ENCODE results near the gene CCDC18.

Gene CCDC18

DNA sequence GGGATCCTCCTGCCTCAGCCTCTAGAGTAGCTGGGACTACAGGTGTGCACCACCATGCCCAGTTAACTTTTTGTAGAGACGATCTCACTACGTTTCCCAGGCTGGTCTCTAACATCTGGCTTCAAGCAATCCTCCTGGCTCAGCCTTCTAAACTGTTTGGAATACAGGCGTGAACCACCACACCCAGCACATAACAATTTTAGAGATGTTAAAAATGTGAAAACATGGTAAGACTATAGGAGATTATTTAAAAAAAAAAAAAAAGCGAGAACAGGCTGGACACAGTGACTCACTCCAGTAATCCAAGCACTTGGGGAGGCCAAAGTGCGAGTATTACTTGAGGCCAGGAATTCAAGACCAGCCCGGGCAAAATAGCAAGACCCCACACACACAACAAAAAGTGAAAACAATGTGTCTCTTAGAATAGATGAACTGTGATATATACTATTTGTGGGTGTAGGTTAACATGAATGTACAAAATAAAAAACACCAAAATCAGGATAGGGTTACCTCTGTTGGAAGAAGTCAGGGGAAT, 19.6 kb downstream of the CCDC18 start:
- TF ChIP-seq GATA3 (IDR thresholded peaks at IDR 0.05; ENCODE audit: low read depth, low read length): no peak
- no peak for TF ChIP-seq GATA2 (IDR thresholded peaks at IDR 0.05; ENCODE audit: low read depth, low read length)

DNA sequence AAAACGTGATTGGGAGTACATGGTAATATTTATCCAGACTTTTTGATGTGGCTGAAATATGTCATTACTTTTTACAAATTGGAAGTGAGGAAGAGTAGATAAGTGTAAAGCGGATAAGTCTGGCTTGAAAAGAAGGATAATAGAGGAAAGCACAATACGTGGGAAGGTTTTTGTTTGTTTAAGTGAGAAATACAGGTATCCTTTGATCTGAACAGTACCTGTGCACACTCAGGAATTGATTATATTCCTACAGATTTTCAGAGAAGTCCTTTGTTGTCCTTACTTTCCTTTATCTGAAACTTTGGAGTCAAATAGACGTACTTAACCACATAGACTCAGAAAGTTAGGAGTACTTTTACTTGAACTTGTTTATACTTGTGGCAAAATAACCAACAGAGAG, 20.2 kb downstream of the CCDC18 start:
- TF ChIP-seq GATA2 (IDR thresholded peaks at IDR 0.05; ENCODE audit: low read depth, low read length) (no peak), GATA3 (IDR thresholded peaks at IDR 0.05; ENCODE audit: low read depth, low read length) (no peak)

DNA sequence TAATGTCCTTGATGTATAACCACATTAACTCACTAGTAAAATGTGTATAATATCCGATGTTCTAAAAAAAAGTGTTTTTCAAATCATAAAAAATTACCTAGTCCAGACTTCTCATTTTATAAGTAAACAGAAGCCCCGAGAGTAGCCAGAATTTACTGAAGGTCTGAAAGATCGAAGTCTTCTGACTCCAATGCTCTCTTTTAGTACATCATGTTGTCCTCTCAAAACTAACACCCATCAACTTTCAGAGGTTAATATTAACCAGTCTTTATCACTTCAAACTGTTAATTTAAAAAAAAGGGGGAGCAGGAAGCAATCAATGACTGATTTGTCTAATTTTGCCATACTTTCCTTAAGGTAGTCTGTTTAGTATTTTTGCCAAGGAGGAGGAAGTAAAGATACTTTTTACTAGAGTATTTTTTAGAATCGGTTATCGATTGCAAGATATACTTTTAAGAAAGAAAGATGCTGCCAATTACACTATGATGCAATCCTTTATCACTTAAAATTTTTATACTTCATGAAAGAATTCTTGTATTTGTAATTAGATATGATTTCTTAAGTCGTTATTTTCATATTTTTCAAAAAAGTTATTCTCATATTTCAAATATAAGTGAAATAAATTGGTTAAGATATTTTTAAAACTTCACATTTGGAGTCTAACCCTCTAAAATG, 25.5 kb downstream of the CCDC18 start:
- TF ChIP-seq GATA3 (IDR thresholded peaks at IDR 0.05; ENCODE audit: low read depth, low read length) (no peak), GATA2 (IDR thresholded peaks at IDR 0.05; ENCODE audit: low read depth, low read length) (no peak)

DNA sequence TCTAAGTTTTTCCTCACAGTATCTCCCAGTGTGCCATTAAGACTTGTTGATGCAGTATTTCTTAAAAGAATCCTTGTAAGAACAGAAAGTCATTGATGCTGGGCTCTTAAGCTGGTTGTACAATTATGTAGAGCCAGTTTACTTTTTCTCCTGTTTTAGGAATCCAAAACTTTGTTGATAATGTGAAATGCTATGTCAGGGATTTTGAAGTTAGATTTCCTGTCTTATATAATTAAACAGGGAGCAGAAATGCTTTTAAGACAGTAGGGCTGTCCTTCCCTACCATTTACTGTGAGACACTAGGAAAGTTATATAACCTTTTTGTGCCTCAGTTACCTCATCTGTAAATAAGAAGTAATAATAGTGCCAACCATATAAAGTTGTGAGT, 26.0 kb downstream of the CCDC18 start:
- TF ChIP-seq GATA2 (IDR thresholded peaks at IDR 0.05; ENCODE audit: low read depth, low read length): no peak

DNA sequence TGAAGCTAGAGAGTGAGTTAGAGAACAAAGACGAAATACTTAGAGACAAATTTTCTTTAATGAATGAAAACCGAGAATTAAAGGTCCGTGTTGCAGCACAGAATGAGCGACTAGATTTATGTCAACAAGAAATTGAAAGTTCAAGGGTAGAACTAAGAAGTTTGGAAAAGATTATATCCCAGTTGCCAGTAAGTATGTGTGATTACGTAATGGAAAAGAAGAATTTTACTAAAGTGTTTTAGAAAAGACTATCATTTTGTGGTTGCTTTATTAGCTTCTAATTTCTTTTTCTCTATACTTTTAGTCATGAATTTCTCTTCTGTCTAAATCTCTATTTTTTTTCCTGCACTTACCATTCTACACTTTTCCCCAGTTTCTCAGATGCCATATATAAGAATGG, 26.7 kb downstream of the CCDC18 start:
- no peak for TF ChIP-seq GATA3 (IDR thresholded peaks at IDR 0.05; ENCODE audit: low read depth, low read length)
- no peak for TF ChIP-seq GATA2 (IDR thresholded peaks at IDR 0.05; ENCODE audit: low read depth, low read length)

DNA sequence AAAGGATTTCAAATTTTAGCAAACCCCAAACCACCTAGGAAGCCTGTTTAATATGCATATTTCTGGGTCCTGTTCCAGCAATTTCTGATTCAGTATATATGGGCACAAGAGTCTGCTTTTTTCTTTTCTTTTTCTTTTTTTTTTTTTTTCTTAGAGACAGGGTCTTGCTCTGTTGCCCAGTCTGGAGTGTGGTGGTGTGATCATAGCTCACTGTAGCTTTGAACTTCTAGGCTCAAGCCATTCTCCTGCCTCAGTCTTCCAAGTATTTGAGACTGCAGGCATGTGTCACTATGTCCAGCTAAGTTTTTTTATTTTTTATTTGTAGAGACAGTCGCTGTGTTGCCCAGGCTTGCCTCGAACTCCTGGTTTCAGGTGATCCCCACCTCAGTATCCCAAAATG, 34.8 kb downstream of the CCDC18 start:
- TF ChIP-seq GATA2 (IDR thresholded peaks at IDR 0.05; ENCODE audit: low read depth, low read length) (no peak), GATA3 (IDR thresholded peaks at IDR 0.05; ENCODE audit: low read depth, low read length) (no peak)

DNA sequence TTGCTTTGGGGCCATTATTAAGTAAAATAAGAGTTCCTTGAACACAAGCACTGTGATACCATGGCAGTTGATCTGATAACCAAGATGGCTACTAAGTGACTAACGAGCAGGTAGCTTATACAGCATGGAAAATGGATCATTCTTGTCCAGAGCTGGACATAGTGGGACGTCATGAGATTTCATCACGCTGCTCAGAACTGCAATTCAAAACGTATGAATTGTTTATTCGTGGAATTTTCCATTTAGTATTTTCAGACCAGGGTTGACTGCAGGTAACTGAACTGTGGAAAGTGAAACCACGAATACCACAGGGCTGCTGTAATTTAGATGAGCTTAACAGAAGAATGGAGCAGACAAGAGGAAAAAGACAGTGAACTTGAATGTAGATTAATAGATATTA, 38.9 kb downstream of the CCDC18 start:
- TF ChIP-seq GATA2 (IDR thresholded peaks at IDR 0.05; ENCODE audit: low read depth, low read length): no peak
- no peak for TF ChIP-seq GATA3 (IDR thresholded peaks at IDR 0.05; ENCODE audit: low read depth, low read length)

DNA sequence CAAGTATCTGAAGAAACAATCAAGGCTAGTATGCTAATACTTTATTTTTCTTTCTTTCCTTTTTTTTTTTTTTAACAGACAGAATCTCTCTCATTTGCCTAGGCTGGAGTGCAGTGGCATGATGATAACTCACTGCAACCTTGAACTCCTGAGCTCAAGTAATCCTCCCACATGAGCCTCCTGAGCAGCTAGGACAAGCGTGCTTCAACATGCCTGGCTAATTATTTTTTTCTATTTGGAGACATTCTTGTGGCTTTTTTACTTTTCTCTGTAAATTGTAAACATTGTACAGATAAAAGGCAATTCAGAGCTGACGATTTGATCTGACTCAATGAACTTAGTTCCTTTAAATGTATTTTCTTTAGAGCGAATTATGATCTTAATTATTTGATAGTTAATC, 41.4 kb downstream of the CCDC18 start:
- TF ChIP-seq GATA3 (IDR thresholded peaks at IDR 0.05; ENCODE audit: low read depth, low read length) (no peak), GATA2 (IDR thresholded peaks at IDR 0.05; ENCODE audit: low read depth, low read length) (no peak)

DNA sequence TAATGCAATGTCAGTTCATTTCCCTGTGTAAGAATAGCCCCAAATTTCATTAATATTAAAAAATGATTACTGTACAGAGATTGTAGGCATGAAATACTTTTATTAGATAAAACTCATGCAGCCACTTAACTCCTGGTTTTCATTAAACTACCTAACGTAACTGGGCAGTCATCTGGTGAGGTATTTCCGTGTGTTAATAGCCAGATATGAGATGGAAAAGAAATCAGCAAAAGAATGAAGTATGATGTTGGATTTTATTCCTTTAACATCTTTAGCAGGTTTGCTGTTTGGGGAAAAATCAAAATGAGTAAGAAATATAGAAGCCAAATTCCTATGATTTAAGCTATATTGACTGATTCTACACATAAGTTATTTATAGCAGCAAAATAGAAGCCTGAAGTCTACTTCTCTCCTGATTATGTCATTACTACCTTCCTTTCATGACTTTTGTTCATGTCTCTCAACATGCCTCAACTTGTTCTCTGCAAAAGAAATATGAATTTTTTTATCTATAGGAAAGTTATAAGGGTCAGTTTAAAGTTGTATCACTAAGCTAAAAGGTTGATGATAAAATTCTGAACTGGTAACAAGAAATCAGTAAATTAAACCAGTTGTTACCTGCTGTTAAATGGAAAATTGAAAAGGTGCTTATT, 42.6 kb downstream of the CCDC18 start:
- TF ChIP-seq GATA2 (IDR thresholded peaks at IDR 0.05; ENCODE audit: low read depth, low read length): no peak
- no peak for TF ChIP-seq GATA3 (IDR thresholded peaks at IDR 0.05; ENCODE audit: low read depth, low read length)

DNA sequence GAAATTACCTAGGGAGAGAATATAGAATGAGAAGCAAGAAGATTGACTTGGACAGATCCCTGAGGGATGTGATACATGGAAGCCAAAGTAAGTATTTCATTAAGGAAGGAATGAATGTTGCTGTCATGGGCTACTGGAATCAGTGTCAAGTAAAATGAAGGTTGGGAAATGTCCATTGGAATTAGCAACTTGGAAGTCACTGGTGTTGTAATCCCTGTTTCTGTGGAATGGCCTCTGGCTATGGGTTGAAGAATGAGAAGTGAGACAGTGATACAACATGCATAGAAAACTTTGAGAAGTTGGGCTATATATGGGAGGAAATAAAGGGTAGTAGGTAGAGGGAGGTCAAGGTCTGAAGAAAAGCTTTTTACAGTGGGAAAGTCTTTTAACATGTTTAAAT, 54.7 kb downstream of the CCDC18 start:
- TF ChIP-seq GATA3 (IDR thresholded peaks at IDR 0.05; ENCODE audit: low read depth, low read length): no peak
- no peak for TF ChIP-seq GATA2 (IDR thresholded peaks at IDR 0.05; ENCODE audit: low read depth, low read length)

DNA sequence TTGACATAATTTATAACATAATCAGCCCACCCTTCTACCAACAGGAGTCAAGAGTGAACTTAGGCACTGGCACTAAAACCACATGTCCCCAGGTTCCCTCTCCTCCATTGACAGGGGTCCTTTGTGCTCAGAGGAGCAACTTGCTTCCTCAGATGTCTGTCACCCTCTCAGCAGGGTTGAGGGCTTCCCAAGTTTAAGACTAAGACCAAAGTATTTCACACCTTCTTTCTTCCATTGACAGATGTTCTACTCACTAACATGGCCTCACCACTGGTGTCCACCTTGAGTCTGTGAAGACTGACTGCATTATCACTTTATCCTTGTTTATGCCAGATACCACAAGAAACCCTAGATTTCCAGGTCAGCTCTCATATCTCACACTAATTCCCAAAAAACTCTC, 56.5 kb downstream of the CCDC18 start:
- TF ChIP-seq GATA2 (IDR thresholded peaks at IDR 0.05; ENCODE audit: low read depth, low read length): no peak
- no peak for TF ChIP-seq GATA3 (IDR thresholded peaks at IDR 0.05; ENCODE audit: low read depth, low read length)

DNA sequence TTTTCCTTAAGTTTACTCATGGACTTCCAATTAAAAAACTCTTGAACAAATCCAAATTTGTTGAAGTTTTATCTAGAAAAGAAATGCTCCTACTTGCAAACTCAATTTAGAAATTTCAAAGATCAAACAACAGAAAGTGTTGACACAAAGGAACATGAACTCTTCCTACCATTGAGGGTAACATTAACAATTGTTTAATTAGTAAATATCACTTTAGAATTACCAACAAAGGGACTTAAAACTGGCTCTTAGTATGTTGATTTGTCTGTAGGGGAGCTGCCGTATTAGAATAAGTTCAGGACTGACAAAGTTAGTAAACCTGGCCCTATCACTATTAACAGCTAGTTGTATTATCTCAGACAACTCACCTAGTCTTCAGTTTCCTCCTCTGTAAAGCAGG, 57.9 kb downstream of the CCDC18 start:
- TF ChIP-seq GATA2 (IDR thresholded peaks at IDR 0.05; ENCODE audit: low read depth, low read length) (no peak), GATA3 (IDR thresholded peaks at IDR 0.05; ENCODE audit: low read depth, low read length) (no peak)

DNA sequence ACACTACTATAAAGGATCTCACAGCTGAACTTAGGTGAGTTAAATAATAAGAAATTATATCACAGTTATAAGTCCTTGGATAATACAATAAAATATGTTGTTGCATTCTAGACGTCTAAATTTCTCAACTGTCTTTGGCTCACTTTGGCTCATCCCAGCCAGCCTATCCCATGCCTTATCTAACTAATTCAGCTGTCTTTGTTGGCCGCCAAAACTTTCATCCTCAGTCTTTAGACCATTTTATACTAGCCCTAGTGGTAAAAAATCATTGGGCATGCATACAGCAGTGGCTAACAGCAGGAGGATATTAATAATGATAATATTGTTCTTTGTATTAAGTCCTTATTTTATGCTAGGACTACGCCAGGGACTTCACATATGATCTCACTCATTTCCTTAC, 59.3 kb downstream of the CCDC18 start:
- TF ChIP-seq GATA3 (IDR thresholded peaks at IDR 0.05; ENCODE audit: low read depth, low read length) (no peak), GATA2 (IDR thresholded peaks at IDR 0.05; ENCODE audit: low read depth, low read length) (no peak)

DNA sequence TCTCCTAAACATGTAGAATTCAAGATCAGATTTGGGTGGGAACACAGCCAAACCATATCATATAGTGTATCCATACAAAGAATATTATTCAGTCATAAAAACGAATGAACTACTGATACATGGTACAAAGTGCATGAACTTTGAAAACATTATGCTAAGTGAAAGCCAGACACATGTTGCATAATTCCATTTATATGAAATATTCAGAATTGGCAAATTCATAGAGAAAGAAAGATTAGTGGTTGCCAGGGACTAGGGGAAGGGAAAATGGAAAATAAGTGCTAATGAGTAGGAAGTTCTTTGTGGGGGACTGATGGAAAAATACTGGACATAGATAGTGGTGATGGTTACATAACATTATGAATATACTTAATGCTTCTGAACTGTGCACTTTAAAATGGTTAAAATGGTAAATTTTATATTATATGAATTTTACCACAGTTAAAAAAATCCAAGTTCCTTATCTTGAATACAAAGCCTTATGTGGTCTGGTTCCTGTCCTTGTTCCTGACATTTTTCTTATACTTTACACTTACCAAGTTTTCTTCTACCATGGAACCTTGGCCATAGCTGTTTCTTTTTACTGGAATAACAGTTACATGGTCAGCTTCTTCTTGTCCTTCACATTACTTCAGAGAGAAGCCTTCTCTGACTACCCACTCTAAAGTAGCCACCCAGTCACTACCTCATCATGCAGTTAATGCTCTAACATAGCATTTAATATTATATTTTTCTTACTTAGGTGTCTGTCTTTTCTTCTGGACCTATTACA, 64.0 kb downstream of the CCDC18 start:
- TF ChIP-seq GATA2 (IDR thresholded peaks at IDR 0.05; ENCODE audit: low read depth, low read length) (no peak), GATA3 (IDR thresholded peaks at IDR 0.05; ENCODE audit: low read depth, low read length) (no peak)

DNA sequence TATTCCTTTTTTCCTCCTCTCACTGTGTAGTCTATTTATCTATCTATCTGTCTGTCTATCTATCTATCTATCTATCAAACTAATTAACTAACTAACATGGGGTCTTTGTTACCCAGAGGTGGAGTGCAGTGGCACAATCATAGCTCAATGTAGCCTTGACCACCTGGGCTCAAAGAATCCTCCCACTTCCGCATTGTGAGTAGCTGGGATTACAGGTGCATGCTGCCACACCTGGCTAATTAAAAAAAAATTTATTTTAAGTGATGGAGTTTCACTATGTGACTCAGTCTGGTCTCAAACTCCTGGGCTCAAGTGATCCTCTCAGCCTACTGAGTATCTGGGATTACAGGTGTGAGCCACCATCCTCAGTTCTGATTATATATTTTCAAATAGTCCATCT, 71.4 kb downstream of the CCDC18 start:
- TF ChIP-seq GATA2 (IDR thresholded peaks at IDR 0.05; ENCODE audit: low read depth, low read length) (no peak), GATA3 (IDR thresholded peaks at IDR 0.05; ENCODE audit: low read depth, low read length) (no peak)
